Fibroblast of lung (primary cell): ENCODE results near the gene PIP5K1C. TPM values are rescaled to one million over a fixed set of nuclear protein-coding genes. Genes with fewer than 3 reads are reported as not detected.
A peak's percentile ranks its signal among the peaks of the same experiment; 100 is the strongest.

ENCODE experiments used
- DNase-seq, 2 donors: peaks; one replicate each; pipeline versions ENCODE4 v3.0.0 to v3.0.0-alpha.2; 2010; ENCODE audit warnings: low read depth in 2 of 2
- H2AFZ ChIP-seq: 2 replicates; pipeline ENCODE4 v1.5.1; 2012; ENCODE audit warnings: low read length, control low read depth, inconsistent platforms
- H3K27ac ChIP-seq: 2 replicates; pipeline ENCODE4 v1.5.1; 2011; ENCODE audit warnings: low read length, control low read depth; ENCODE audit not compliant: insufficient read depth
- H3K27me3 ChIP-seq: 2 replicates; pipeline ENCODE4 v1.5.1; 2011; ENCODE audit warnings: mild to moderate bottlenecking, low read length; ENCODE audit not compliant: control insufficient read depth, insufficient read depth
- H3K36me3 ChIP-seq: 2 replicates; pipeline ENCODE4 v1.5.1; 2011; ENCODE audit warnings: low read length; ENCODE audit not compliant: control insufficient read depth, insufficient read depth
- H3K4me1 ChIP-seq: 2 replicates; pipeline ENCODE4 v1.5.1; 2011; ENCODE audit warnings: low read length; ENCODE audit not compliant: control insufficient read depth, insufficient read depth; ENCODE audit errors: extremely low read depth
- H3K4me2 ChIP-seq: 2 replicates; pipeline ENCODE4 v1.5.1; 2011; ENCODE audit warnings: low read length, control low read depth; ENCODE audit not compliant: insufficient read depth; ENCODE audit errors: extremely low read depth
- H3K4me3 ChIP-seq, 4 experiments: fragments of 200-600 bp in 1 of 4; sonication (generic) in 1 of 4; replicated peaks in 1 of 4; 2 replicates each; pipeline ENCODE4 v1.5.1; 2011 to 2016; ENCODE audit warnings: low read length in 4 of 4, low read depth in 3 of 4, mild to moderate bottlenecking in 3 of 4, control low read depth in 2 of 4, inconsistent platforms in 1 of 4, mixed read lengths in 1 of 4; ENCODE audit not compliant: insufficient read depth in 1 of 4; ENCODE audit errors: control extremely low read depth in 1 of 4
- H3K79me2 ChIP-seq: 2 replicates; pipeline ENCODE4 v1.5.1; 2012; ENCODE audit warnings: mild to moderate bottlenecking, low read length, inconsistent platforms; ENCODE audit not compliant: control insufficient read depth, insufficient read depth
- H3K9ac ChIP-seq: 2 replicates; pipeline ENCODE4 v1.5.1; 2011; ENCODE audit warnings: mild to moderate bottlenecking, low read length, control low read depth; ENCODE audit not compliant: insufficient read depth
- H3K9me3 ChIP-seq: 2 replicates; pipeline ENCODE4 v1.5.1; 2012; ENCODE audit warnings: low read depth, low read length; ENCODE audit not compliant: control insufficient read depth, insufficient read depth
- H4K20me1 ChIP-seq: 2 replicates; pipeline ENCODE4 v1.5.1; 2011; ENCODE audit warnings: low read length; ENCODE audit not compliant: control insufficient read depth, insufficient read depth; ENCODE audit errors: extremely low read depth
- CTCF ChIP-seq, 2 donors: IDR thresholded peaks in 1 of 2; conservative IDR thresholded peaks in 1 of 2; 1 replicate in 1 of 2; 2 replicates in 1 of 2; pipeline ENCODE4 v1.5.1; 2011 to 2012; ENCODE audit warnings: low read length in 2 of 2, control low read depth in 1 of 2, inconsistent platforms in 1 of 2, low read depth in 1 of 2, mild to moderate bottlenecking in 1 of 2
- EZH2 ChIP-seq: IDR thresholded peaks from 2 replicates; pipeline ENCODE4 v1.5.1; 2012; ENCODE audit warnings: low read length, control low read depth, mild to moderate bottlenecking; ENCODE audit errors: missing control alignments
- polyA plus RNA-seq, 2 donors: library from polyadenylated mRNA; depleted of rRNA in 1 of 2; stranded (reverse) in 1 of 2; unstranded in 1 of 2; fragments of >200 nt; gene quantifications; 2 replicates each; pipeline ENCODE4 v1.2.1, GENCODE V29; 2011 to 2012; ENCODE audit warnings: missing spikeins in 1 of 2
- total RNA-seq: library from RNA; depleted of rRNA; stranded (reverse); fragments of >200 nt; gene quantifications from 2 replicates; pipeline ENCODE4 v1.2.1, GENCODE V29; 2014

PIP5K1C gene
- total and polyA plus RNA-seq, 2 donors (not counting 1 experiment from before 2014, with no cell fraction given): 8.7 to 16.7 TPM

- Histone ChIP-seq H3K4me3 (no peak overlapping the region), H3K27ac (no peak overlapping the region), H3K27me3 (no peaks in the 10 kb centered on the region), H3K79me2 (peaks cover 32% of the 10 kb centered on the region), H4K20me1 (no peaks in the 10 kb centered on the region), H2AFZ (no peak overlapping the region), H3K9me3 (no peaks in the 10 kb centered on the region), H3K9ac (no peak overlapping the region), H3K4me1 (no peaks in the 10 kb centered on the region), H3K4me2 (no peak overlapping the region), H3K36me3 (peaks cover 4% of the 10 kb centered on the region)
- DNase-seq: no peak
- TF ChIP-seq CTCF (conservative IDR thresholded peaks at IDR 0.05 in 1 of 2, IDR thresholded peaks at IDR 0.05 in 1 of 2; ENCODE audit: low read depth in 1 of 2, low read length in 2 of 2) (peak; percentile 16 to 53), EZH2 (no peak)
These were observed 7.9 kb downstream of the PIP5K1C start for GRCh38 chr19:3692141-3693024.

- Histone ChIP-seq H3K79me2 (peaks cover 27% of the 10 kb centered on the region), H3K27me3 (no peaks in the 10 kb centered on the region), H3K27ac (no peak overlapping the region), H3K4me1 (no peaks in the 10 kb centered on the region), H2AFZ (no peak overlapping the region), H3K4me2 (no peak overlapping the region), H3K9ac (no peak overlapping the region), H4K20me1 (no peaks in the 10 kb centered on the region), H3K4me3 (no peak overlapping the region), H3K9me3 (no peaks in the 10 kb centered on the region), H3K36me3 (peaks cover 4% of the 10 kb centered on the region)
- no peak for DNase-seq
- TF ChIP-seq CTCF (conservative IDR thresholded peaks at IDR 0.05 in 1 of 2, IDR thresholded peaks at IDR 0.05 in 1 of 2; ENCODE audit: low read depth in 1 of 2, low read length in 2 of 2) (no peak), EZH2 (no peak)
These were observed 8.5 kb downstream of the PIP5K1C start for GRCh38 chr19:3691726-3692125.

- Histone ChIP-seq H3K9ac (no peak overlapping the region), H4K20me1 (no peaks in the 10 kb centered on the region), H3K27ac (no peak overlapping the region), H3K79me2 (peaks cover 26% of the 10 kb centered on the region), H3K9me3 (no peaks in the 10 kb centered on the region), H2AFZ (no peak overlapping the region), H3K4me2 (no peak overlapping the region), H3K4me3 (no peak overlapping the region), H3K36me3 (peaks cover 4% of the 10 kb centered on the region), H3K4me1 (no peaks in the 10 kb centered on the region), H3K27me3 (no peaks in the 10 kb centered on the region)
- no peak for DNase-seq
- TF ChIP-seq CTCF (conservative IDR thresholded peaks at IDR 0.05 in 1 of 2, IDR thresholded peaks at IDR 0.05 in 1 of 2; ENCODE audit: low read depth in 1 of 2, low read length in 2 of 2) (no peak), EZH2 (no peak)
These were observed 8.9 kb downstream of the PIP5K1C start for GRCh38 chr19:3691372-3691716.
